Right ventricle myocardium superior (tissue), 1 donor: ENCODE results near the gene FHL5. TPM values are rescaled to one million over a fixed set of nuclear protein-coding genes. Genes with fewer than 3 reads are reported as not detected.
"Not testable (repeated sequence)": the region's sequence is repeated elsewhere in the genome, so short reads cannot be mapped to it uniquely, and the experiment has no call there.

Experiments used
- ATAC-seq: fragments of 200-7000 bp; cut with Tn5 transposase; one replicate; pipeline ENCODE4 v1.9.1; 2020; ENCODE audit warnings: mild to moderate bottlenecking; ENCODE audit not compliant: poor library complexity
- DNase-seq: peaks from one replicate; pipeline ENCODE4 v3.0.0-alpha.2; 2020
- intact Hi-C: fragments of 100-400 bp; cut with DNase I; formaldehyde crosslinking; loops from one replicate; pipeline ENCODE4 v1.11.2; 2022
- long read RNA-seq: library from polyadenylated mRNA; unstranded; transcript quantifications from one replicate; pipeline ENCODE4 v2.0.0, GENCODE V29; 2021
- total RNA-seq: library from RNA; stranded (reverse); fragmentation: NEBNext Ultra II Directional; extraction: Animal tissue kit (Norgen Biotek cat#: 25700); gene quantifications from one replicate; pipeline ENCODE4 v1.2.1, GENCODE V29; 2021
- donor health status: DM: no; HTN: yes; CAD: no; lungs with severe emphysema.

Gene FHL5, protein sequence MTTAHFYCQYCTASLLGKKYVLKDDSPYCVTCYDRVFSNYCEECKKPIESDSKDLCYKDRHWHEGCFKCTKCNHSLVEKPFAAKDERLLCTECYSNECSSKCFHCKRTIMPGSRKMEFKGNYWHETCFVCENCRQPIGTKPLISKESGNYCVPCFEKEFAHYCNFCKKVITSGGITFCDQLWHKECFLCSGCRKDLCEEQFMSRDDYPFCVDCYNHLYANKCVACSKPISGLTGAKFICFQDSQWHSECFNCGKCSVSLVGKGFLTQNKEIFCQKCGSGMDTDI
- 7.2 TPM for total RNA-seq
- long read RNA-seq, partial matches to known transcripts = 7 of 7 reads
- long read RNA-seq, other reads (novel, unspliced or antisense) = 0 of 7 reads

DNA sequence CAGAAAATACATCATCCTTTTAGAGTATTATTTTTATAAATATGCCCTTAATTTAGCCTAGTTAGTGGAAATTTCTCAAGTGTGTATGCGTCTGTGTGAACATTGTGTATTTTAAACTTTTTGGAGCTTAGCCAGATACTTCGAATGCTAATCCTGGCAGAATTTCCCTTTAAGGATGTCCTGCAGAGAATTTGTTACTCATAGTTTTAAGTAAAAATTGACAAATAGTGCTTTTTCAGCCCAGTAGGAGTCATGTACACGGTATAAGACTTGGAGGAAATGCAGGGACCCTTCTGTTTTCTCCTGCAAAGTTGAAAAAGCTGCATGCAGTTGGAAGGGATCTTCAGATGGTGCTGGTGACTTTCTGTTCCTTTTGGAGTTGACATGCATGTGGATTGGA, at the start of gene FHL5:
Gene FHL5, plus strand, starts transcription at position 243 of the 400 bp plus-strand sequence. CDS start 40,486 bp downstream, outside the sequence.
- no peak for ATAC-seq
- intact Hi-C loops = no loop called here

DNA sequence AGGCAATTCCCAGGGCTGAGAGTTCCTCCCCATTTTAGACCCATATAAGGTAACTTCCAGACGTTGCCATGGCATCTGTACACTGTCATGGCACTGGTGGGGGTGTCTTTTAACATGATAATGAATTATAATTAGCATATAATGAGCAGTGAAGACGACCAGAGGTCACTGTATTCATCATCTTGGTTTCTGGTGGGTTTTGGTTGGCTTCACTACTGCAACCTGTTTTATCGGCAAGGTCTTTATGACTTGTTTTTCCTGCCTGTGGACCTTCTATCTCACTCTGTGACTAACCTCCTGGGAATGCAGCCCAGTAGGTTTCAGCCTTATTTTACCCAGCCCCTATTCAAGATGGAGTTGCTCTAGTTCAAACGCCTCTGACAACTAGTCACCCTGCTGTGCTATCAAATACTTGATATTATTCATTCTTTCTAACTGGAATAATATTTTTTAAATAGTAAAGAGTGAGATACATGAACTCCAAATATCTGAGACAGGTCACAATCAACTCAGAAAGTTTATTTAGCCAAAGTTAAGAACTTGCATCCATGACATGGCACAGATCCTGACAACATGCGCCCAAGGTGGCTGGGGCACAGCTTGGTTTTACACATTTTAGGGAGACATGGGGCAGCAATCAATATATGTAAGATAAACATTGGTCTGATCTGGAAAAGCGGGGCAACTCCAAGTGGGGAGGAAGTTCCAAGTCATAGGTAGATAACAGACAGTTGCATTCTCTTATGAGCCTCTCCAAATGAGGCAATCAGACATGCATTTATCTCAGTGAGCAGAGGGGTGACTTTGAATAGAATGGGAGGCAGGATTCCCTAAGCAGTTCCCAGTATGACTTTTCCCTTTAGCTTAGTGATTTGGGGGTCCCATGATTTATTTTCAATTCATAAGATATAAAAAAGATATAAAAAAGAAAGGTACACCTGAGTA, 42.5 kb upstream of the FHL5 start:
- DNase-seq (no peak), ATAC-seq (no peak)
- intact Hi-C loops = no loop called here

More for the DNA sequence above, at the start of gene FHL5:
- DNase-seq = no peak

DNA sequence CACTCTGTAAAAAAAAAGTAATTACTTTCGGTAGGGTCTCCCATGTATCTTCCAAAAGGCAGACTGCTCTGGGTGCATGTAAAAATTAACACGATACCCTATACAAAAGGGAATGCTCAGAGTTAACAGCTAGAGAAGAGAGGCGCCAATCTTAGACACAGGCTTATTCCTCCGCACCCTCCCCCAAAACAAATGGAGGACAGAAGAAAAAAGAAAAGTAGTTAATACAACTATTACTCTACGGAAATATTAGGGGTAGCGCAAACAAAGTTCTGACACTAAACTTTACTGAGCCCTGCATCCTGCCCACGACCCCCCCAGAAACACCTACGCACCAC, 41.7 kb upstream of the FHL5 start:
- intact Hi-C loops = no loop called here
- peak; percentile 52 for ATAC-seq
- no peak for DNase-seq

DNA sequence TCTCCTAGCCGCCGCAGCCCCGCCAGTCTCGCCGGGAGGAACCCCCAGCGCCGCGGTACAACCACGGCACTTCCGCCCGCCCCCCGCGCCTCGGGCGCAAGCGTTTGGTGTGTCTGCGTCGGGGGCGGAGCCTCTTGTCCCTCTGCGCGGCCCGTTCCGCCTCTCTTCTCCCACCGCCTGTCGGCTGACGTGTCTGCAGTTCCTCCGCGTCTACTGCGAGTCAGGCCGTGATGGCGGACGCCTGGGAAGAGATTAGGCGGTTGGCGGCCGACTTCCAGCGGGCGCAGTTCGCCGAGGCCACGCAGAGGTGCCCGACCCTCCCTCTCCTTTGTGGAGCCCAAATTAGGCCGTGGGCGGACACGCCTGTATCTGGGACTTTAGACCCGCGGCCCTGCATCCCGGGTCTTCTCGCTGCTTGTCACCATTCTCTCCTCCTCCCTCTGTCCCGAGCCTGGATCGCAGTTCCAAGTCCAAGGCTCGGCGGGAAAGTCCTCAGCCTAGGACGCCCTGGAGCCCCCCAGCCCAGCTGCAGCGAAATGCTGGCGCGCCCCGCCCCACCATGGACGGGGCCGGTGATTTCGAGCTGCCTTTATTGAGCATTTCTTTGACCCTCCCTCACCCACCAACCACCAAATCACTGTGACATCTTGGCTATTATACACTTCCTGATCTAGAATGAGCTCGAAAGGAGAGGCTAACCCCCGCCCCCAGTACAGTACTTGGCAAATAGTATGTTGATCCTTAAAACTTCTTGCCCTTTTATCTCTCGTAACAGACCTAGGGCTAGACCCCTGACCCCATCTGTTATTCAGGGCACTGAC, 41.1 kb upstream of the FHL5 start, which contains the start of gene UFL1:
Gene UFL1, plus strand, starts transcription at position 163 of the 821 bp plus-strand sequence. Its CDS starts 68 bp downstream, at position 231.
- intact Hi-C loops = no loop called here
- peak; percentile 97 for DNase-seq

DNA sequence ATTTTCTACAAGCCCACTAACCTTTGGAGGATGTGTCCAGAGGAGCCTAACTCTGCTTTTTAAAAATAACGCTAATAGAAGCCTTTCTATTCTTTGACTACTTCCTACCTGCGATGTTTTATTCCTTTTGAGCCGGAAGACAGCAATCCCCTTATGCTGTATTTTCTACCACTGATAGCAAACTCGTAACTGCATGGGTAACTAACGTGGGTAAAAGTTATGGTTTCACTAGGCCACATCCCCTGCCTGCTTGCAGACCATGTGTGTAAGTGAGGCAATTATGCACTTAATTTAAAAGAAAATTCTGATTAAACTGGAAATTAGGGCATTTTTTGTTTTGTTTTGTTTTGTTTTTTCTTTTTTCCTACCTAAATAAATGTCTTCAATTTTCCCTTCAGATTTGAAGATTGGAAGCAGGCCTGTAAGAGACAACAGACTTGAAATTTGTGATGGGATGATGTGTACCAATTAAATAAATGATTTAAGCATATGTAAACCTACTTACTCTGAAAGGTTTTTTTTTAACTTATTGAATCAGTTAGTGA, 40.4 kb upstream of the FHL5 start:
- peak; percentile 20 for ATAC-seq
- intact Hi-C loops = no loop called here
- DNase-seq = no peak

More for the DNA sequence above, 41.1 kb upstream of the FHL5 start, which contains the start of gene UFL1:
- peak; percentile 100 for ATAC-seq

DNA sequence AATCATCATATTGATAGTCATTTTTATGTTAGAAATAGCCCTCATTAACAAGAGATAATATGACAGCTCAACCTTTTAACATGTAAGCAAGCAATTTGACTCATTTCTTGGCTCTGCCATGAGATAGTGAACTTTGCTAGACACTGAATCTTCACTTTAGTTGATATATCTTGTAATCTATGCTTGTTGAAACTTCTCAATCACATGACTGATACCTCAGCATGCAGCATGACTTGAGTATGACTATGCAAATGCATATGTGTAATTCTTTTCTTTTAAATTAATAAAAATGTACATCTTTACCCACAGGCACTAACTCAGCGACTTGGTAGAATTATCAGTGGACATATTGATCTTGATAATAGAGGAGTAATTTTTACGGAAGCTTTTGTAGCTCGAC, 34.7 kb upstream of the FHL5 start:
- ATAC-seq = no peak
- intact Hi-C loops = no loop called here
- no peak for DNase-seq

DNA sequence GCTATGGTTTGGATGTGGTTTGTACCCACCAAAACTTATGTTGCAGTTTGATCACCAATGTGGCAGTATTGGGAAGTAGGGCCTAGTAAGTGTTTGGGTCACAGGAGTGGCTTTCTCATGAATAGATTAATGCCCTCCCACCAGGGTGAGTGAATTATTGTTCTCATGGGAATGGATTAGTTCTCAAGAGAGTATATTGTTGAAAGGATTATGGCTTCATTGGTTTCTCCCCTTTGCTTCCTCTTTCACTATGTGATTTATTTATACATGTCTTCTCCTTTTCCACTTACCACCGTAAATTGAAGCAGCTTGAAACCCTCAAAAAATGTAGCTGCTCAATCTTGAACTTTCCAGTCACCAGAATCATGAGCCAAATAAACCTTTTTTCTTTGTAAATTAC, 30.5 kb upstream of the FHL5 start:
- no peak for ATAC-seq
- intact Hi-C loops = no loop called here
- DNase-seq = no peak

DNA sequence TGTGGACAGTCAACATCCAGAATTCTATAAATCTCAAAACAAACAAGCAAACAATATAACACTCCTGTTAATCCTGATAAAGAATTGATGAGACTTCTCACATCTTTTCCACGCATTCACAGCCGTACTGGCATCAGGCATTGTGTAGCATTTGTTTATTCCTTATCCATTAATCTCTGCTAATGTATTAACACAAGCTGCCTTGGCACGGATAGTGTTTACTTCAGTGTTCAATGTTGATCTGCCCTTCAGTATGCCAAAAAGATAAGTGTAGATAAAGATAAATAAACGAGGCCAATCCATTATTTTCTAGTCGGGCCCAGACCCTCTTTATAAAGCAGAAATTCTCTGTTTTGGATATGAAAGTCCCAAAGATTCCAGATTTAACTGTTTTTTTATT, 25.2 kb upstream of the FHL5 start:
- ATAC-seq (no peak), DNase-seq (no peak)
- intact Hi-C loops = no loop called here

DNA sequence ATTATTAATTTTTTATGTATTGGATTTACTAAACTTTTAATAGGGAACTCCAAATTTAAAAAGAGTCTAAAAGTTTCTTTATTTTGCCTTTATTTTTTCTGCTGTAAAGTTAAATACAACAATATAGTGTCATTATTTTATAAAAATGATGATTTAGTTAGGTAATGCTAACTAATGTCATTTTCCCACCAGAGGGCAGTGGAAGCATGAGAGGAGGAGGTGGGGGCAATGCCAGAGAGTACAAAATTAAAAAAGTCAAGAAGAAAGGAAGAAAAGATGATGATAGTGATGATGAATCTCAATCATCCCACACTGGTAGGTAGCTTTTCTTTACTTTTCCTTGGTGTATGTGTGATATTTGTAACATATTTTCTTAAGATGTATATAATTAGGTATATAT, 20.2 kb upstream of the FHL5 start:
- no peak for DNase-seq
- no peak for ATAC-seq
- intact Hi-C loops = no loop called here

DNA sequence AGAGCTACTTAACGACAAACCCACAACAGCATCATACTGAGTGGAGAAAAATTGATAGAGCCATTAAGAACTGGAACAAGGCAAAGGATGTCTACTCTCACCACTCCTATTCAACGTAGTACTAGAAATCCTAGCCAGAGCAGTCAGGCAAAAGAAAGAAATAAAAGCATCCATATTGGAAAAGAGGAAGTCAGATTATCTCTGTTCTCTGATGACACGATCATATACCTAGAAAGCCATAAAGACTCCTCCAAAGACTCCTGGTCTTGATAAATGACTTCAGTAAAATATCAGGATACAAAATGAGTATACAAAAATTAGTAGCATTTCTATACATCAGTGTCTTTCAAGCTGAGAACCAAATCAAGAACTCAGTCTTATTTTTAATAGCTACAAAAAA, 17.0 kb upstream of the FHL5 start:
- ATAC-seq = no peak
- DNase-seq = no peak
- intact Hi-C loops = no loop called here

DNA sequence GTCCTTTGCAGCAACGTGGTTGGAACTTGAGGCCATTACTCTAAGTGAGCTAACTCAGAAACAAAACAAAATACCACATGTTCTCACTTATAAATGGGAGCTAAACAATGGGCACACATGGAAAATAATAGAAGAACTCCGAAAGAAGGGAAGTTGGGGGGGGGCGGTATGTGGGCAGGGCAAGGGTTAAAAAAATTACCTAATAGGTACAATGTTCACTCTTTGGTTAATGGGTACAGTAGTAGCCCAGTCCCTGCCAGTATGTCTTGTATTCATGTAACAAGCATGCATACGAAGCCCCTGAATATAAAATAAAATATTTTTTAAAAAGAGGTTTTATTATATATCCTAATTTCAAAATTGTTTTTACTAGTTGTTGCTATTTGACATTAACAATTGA, 15.3 kb upstream of the FHL5 start:
- DNase-seq = no peak
- ATAC-seq = no peak
- intact Hi-C loops = no loop called here

DNA sequence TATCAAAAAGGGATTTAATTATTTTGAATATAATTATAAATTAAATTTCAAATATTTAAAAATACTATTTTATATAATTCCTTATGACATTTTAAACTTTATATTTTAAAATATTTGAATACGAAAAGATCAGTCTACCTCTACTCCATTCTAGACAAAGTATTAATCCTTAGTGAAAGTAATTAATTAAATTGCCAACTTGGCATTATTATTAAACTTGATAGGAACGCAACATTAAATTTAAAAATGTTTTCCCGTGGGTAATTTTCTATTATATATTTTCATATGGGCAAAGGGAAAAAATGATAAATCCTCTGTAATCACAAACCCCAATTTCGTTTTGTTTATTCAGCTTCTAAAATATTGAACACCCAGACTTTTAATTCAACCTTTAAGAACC, 8.4 kb upstream of the FHL5 start:
- ATAC-seq (no peak), DNase-seq (no peak)
- intact Hi-C loops = no loop called here

DNA sequence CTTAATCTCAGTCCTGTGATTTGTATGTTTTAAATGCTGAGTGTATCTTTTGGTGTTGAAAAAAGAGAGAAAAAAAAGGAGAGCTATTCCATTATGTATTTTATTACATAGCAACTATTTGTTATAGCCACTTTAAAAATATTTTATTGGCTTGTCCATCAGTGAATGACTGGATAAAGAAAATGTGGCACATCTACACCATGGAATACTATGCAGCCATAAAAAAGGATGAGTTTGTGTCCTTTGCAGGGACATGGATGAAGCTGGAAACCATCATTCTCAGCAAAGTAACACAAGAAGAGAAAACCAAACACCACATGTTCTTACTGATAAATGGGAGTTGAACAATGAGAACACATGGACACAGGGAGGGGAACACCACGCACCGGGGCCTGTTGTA, 3.2 kb upstream of the FHL5 start:
- DNase-seq, ATAC-seq, intact Hi-C loops: not testable (repeated sequence)

DNA sequence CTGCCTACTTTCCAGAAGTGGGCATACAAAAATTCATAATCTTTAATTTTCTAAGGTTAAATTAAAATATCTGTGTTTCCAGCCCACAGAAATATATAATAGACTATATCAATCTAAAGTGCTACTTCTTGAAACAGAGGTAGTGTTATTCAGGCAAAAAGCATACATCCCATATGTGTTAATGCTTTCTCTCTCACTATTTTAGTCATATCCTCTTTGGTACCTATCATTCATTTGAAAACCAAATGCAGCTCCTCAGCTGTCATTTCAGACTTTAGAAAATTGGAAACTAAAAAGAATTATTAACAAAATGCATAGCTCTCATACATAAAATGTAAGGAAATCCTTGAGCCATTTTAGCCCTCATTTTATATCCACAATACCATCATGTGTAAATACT, 925 bp downstream of the FHL5 start:
- DNase-seq = no peak
- no peak for ATAC-seq
- intact Hi-C loops = no loop called here

DNA sequence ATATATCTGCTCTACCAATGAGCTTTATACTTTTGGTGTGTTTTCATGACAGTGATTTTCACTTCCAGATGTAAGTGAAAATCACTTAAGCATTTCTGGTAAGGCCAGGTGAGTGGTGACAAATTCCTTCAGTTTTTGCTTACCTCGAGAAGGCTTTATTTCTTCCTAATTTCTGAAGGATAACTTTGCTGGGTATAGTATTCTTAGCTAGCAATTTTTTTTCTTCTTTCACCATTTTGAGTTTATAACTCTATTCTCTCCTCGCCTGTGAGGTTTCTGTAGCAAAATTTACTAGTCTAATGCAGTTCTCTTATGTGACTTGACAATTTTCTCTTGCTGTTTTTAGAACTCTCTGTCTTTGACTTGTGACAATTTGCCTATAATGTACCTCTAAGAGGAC, 7.1 kb downstream of the FHL5 start:
- intact Hi-C loops = no loop called here
- ATAC-seq = no peak
- DNase-seq = no peak

DNA sequence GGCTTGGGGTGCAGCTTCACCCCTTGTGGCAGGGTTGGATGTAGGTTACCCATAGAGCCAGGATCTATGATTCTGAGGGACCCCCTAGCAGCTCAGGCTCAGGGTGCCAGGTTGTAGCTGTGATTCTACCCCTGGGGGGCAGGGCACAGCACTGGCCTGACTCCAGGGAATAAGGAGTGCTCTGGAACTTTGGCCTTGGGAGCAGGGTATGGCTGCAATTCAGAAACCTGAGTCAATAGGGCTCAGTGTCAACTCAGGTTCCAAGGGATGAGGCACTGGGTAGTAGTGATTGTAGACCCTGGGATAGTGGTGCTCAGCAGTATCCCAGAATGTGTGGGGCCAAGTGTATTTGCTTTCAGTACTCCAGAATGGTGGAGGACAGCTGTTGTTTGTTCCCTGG, 8.6 kb downstream of the FHL5 start:
- intact Hi-C loops = no loop called here
- ATAC-seq = no peak

DNA sequence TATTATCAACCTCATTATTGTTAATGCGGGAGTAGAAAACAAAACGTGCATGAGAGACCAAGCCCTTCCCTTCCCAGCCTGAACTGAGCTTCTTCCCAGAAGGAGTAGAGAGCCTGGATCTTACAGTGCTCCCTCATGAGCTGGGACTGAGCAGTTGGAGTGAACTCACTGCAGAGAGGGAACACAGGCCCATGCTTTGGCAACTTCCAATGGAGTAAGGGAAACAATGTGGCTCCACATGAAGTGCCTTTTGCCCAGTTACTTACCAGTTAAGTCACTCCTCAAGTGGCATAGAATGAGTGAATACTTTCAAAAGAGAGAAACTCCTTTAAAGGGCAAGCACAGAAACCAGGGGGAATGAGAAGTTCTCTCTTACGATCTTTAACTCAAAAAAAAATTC, 12.4 kb downstream of the FHL5 start:
- intact Hi-C loops = no loop called here
- no peak for DNase-seq
- ATAC-seq = no peak

More for the DNA sequence above, 8.6 kb downstream of the FHL5 start:
- DNase-seq = no peak

DNA sequence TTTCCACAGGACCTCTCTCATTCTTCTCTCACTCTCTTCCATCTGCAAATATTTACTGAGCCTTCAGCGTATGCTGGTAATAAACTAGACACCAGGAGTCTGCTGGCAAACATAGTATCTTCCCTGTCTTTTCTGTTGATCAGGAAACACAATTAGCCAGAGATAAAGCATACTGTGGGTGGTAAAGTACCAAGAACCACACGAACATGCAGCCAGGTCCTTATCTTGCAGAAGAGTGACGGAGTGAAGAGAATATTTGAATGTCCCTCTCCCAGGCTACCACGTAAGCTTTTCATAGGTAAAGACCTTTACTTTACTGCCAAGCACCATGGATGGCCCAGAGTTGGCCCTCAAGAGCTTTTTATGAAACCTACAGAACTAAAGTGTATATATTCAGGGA, 13.3 kb downstream of the FHL5 start:
- intact Hi-C loops = no loop called here
- DNase-seq (no peak), ATAC-seq (no peak)

DNA sequence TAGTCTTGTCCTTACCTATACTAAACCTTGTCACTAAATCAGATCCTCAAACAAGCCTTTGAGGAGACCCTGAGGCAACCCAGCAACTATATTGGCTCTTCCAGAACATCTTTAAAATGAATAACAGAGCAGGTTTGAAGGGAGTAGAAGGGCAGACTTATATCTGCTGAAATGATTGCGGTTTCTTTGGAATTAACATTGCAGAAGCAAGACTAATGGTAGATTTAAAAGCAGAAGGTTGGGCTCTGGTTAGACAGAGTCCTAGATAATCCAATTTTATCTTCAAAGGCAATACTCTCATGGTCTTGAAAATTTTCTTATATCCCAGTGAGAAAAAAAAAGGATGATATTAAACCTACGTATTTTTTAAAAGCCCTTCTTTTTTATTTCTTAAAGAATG, 19.1 kb downstream of the FHL5 start:
- no peak for DNase-seq
- intact Hi-C loops = no loop called here
- ATAC-seq = no peak
